Activated naive CD8-positive, alpha-beta T cell treated with anti-CD3 and anti-CD28 coated beads, Interleukin-2, amount 50 U/mL, for 24 hours (primary cell): ENCODE results near the gene BANF1.
"Not testable (repeated sequence)": the region's sequence is repeated elsewhere in the genome, so short reads cannot be mapped to it uniquely, and the experiment has no call there.

Experiments
- ATAC-seq: fragments of 150-1000 bp; cut with Tn5 transposase; one replicate; pipeline ENCODE4 v1.10.0; 2021
- DNase-seq: peaks from one replicate; pipeline ENCODE4 v3.0.0; 2021
- H3K27ac Mint-ChIP-seq: one replicate; pipeline ENCODE4 v1.8.0; 2021; ENCODE audit warnings: mild to moderate bottlenecking, mixed read lengths
- H3K27me3 Mint-ChIP-seq: one replicate; pipeline ENCODE4 v1.8.0; 2021; ENCODE audit warnings: mixed read lengths
- H3K36me3 Mint-ChIP-seq: one replicate; pipeline ENCODE4 v1.8.0; 2021; ENCODE audit warnings: low read depth, mixed read lengths
- H3K4me1 Mint-ChIP-seq: one replicate; pipeline ENCODE4 v1.8.0; 2021; ENCODE audit warnings: mixed read lengths
- H3K4me3 Mint-ChIP-seq: one replicate; pipeline ENCODE4 v1.8.0; 2021; ENCODE audit warnings: mild to moderate bottlenecking, moderate library complexity, mixed read lengths
- H3K9me3 Mint-ChIP-seq: one replicate; pipeline ENCODE4 v1.8.0; 2021; ENCODE audit warnings: mixed read lengths

The BANF1 gene

GRCh38 chr11:65988791-65989592 is 13.3 kb upstream of the BANF1 start:
- no peak overlapping the region for H3K4me3 Mint-ChIP-seq
- peaks cover 6% of the 10 kb centered on the region for H3K4me1 Mint-ChIP-seq
- peak; percentile 88 for DNase-seq
- peaks cover 7% of the 10 kb centered on the region for H3K36me3 Mint-ChIP-seq
- H3K9me3 Mint-ChIP-seq = no peaks in the 10 kb centered on the region
- H3K27ac Mint-ChIP-seq = peak overlapping the region; percentile 78
- ATAC-seq = peak; percentile 100
- H3K27me3 Mint-ChIP-seq = no peaks in the 10 kb centered on the region

DNA sequence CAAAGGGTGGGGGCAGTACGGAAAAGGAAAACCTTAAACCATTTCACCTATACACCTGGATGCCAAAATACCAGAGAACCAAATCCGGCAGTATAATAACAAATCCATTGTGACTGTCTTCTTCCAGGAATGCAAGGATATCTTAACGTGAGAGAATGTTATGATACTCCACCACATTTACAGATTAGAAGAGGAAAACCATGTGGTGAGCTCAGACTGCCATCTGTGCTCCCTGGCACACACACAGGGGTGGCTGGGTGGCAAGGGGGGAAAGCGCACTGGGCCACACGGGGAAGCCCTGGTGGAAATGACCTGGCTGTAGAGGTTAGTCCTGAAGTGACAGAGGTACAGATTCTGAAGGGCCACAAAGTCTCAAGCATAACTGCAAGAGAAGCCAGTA is 10.2 kb upstream of the BANF1 start:
- Mint-ChIP-seq H3K4me1 (peaks cover 6% of the 10 kb centered on the region), H3K36me3 (peaks cover 10% of the 10 kb centered on the region), H3K27ac (no peak overlapping the region), H3K27me3 (no peaks in the 10 kb centered on the region), H3K4me3 (no peak overlapping the region), H3K9me3 (no peaks in the 10 kb centered on the region)
- ATAC-seq (no peak), DNase-seq (no peak)

- H3K4me3 Mint-ChIP-seq = no peak overlapping the region
- peak overlapping the region; percentile 37 for H3K27ac Mint-ChIP-seq
Measured at GRCh38 chr11:65997286-65997685, 5.0 kb upstream of the BANF1 start.

GRCh38 chr11:66002648-66003225 is 434 bp downstream of the BANF1 start:
- Mint-ChIP-seq H3K9me3 (no peaks in the 10 kb centered on the region), H3K4me1 (peaks cover 49% of the 10 kb centered on the region), H3K27me3 (no peaks in the 10 kb centered on the region), H3K27ac (peak overlapping the region; percentile 98), H3K36me3 (peaks cover 45% of the 10 kb centered on the region), H3K4me3 (peak overlapping the region; percentile 100)
- DNase-seq (no peak), ATAC-seq (peak; percentile 64)

More at GRCh38 chr11:65997286-65997685, 5.0 kb upstream of the BANF1 start:
- H3K4me1 Mint-ChIP-seq = peaks cover 28% of the 10 kb centered on the region
- DNase-seq = no peak
- H3K9me3 Mint-ChIP-seq = no peaks in the 10 kb centered on the region
- peaks cover 40% of the 10 kb centered on the region for H3K36me3 Mint-ChIP-seq
- ATAC-seq = no peak
- H3K27me3 Mint-ChIP-seq = no peaks in the 10 kb centered on the region

DNA sequence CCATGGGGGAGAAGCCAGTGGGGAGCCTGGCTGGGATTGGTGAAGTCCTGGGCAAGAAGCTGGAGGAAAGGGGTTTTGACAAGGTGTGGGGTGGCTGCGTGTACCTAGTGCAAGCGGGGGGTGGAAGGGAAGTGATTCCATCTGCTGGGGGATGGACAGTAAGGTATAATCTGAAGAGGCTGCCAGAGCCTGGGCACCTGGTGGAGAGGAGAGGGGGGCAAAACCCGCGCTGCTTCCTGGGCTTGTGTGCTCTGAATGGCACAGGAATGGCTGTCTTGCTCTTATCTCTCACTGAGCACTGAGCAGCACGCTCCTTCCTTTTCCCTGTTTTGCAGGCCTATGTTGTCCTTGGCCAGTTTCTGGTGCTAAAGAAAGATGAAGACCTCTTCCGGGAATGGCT is 988 bp downstream of the BANF1 start:
- H3K4me1 Mint-ChIP-seq = peaks cover 49% of the 10 kb centered on the region
- peak overlapping the region; percentile 89 for H3K27ac Mint-ChIP-seq
- peak overlapping the region; percentile 100 for H3K4me3 Mint-ChIP-seq
- H3K36me3 Mint-ChIP-seq = peaks cover 41% of the 10 kb centered on the region
- ATAC-seq (no peak), DNase-seq (no peak)
- H3K27me3 Mint-ChIP-seq = no peaks in the 10 kb centered on the region
- H3K9me3 Mint-ChIP-seq = no peaks in the 10 kb centered on the region

DNA sequence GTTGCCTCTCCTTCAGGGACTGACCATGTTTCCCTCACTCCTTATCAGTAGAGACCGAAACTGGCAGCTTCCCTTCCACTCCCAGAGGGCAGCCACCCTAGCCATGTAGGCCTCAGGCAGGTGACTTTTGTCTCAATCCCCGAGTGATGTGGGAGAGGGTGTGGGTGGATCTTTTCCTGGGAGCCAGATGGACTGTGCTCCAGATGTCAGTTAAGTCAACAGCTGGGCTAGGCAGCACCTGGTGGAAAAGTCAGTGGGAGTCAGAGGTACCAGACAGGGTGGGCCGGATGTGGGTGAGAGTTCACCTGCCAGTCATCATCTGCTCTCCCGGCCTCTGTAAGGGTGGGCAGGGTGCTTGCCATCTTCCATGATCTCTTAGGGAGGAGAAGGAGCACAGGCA is 1.9 kb downstream of the BANF1 start:
- Mint-ChIP-seq H3K27me3 (no peaks in the 10 kb centered on the region), H3K9me3 (no peaks in the 10 kb centered on the region), H3K36me3 (peaks cover 33% of the 10 kb centered on the region), H3K4me3 (peak overlapping the region; percentile 100), H3K27ac (peak overlapping the region; percentile 58), H3K4me1 (peaks cover 47% of the 10 kb centered on the region)
- no peak for DNase-seq
- no peak for ATAC-seq

DNA sequence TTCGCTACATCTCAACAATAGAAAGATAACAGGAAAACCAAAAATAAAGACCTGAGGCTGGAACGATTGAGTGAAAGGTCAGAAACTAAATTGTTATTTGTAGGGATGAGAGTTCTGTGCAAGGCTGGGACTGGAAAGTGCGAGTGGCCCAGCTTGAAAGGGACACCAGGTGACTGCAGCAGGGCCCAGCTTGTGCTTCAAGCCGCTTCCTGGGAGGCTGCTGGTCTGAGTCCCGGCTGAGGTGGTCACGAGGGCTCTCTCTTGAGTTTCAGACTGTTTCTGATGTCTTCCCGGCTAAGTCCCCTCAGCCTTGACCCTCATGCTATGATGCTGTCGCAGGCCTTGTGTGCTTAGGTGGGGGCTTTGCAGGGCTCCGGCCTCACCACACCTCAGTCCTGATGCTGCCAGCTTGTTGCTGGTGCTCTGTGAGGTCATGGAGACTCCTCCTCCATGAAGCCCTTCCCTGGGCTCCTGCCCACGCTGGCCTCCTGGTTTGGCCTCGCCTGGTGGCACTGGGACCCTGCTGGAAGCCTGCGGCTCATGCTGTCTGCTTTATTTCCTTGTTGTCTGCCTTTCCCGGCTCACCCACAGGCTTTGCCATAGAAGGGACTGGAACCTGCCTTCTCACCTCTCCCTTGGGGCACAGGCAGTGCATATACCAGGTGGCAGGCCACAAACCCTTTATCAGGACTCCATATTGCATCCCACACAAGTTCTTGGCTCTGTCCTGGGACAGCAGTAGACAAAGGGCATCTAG is 4.0 kb downstream of the BANF1 start:
- ATAC-seq (no peak), DNase-seq (no peak)
- Mint-ChIP-seq H3K4me1 (peaks cover 31% of the 10 kb centered on the region), H3K36me3 (peaks cover 16% of the 10 kb centered on the region), H3K4me3 (no peak overlapping the region), H3K27me3 (peaks cover 4% of the 10 kb centered on the region), H3K9me3 (no peaks in the 10 kb centered on the region), H3K27ac (peak overlapping the region; percentile 24)

GRCh38 chr11:66006891-66007176 is 4.5 kb downstream of the BANF1 start:
- peaks cover 4% of the 10 kb centered on the region for H3K27me3 Mint-ChIP-seq
- H3K4me3 Mint-ChIP-seq = no peak overlapping the region
- H3K27ac Mint-ChIP-seq = no peak overlapping the region
- DNase-seq (no peak), ATAC-seq (no peak)
- H3K9me3 Mint-ChIP-seq = no peaks in the 10 kb centered on the region
- peaks cover 15% of the 10 kb centered on the region for H3K36me3 Mint-ChIP-seq
- peaks cover 28% of the 10 kb centered on the region for H3K4me1 Mint-ChIP-seq

GRCh38 chr11:66007201-66007634 is 4.9 kb downstream of the BANF1 start:
- Mint-ChIP-seq H3K27me3 (peaks cover 4% of the 10 kb centered on the region), H3K9me3 (no peaks in the 10 kb centered on the region), H3K4me1 (peaks cover 24% of the 10 kb centered on the region), H3K27ac (no peak overlapping the region), H3K36me3 (peaks cover 13% of the 10 kb centered on the region), H3K4me3 (no peak overlapping the region)
- ATAC-seq (no peak), DNase-seq (no peak)

GRCh38 chr11:66008095-66008467 is 5.8 kb downstream of the BANF1 start:
- H3K9me3 Mint-ChIP-seq = no peaks in the 10 kb centered on the region
- H3K27ac Mint-ChIP-seq = no peak overlapping the region
- peaks cover 9% of the 10 kb centered on the region for H3K27me3 Mint-ChIP-seq
- H3K4me3 Mint-ChIP-seq = no peak overlapping the region
- no peak for ATAC-seq
- no peak for DNase-seq
- peaks cover 13% of the 10 kb centered on the region for H3K36me3 Mint-ChIP-seq
- H3K4me1 Mint-ChIP-seq = peaks cover 18% of the 10 kb centered on the region

GRCh38 chr11:66008468-66009101 is 6.3 kb downstream of the BANF1 start:
- H3K27ac Mint-ChIP-seq = no peak overlapping the region
- H3K27me3 Mint-ChIP-seq = peaks cover 10% of the 10 kb centered on the region
- H3K9me3 Mint-ChIP-seq = no peaks in the 10 kb centered on the region
- H3K4me3 Mint-ChIP-seq = no peak overlapping the region
- peaks cover 10% of the 10 kb centered on the region for H3K36me3 Mint-ChIP-seq
- no peak for DNase-seq
- peaks cover 13% of the 10 kb centered on the region for H3K4me1 Mint-ChIP-seq
- no peak for ATAC-seq

GRCh38 chr11:66010036-66010435 is 7.7 kb downstream of the BANF1 start:
- not testable (repeated sequence) for H3K27ac Mint-ChIP-seq, H3K9me3 Mint-ChIP-seq, ATAC-seq, H3K36me3 Mint-ChIP-seq, H3K4me3 Mint-ChIP-seq, DNase-seq, H3K4me1 Mint-ChIP-seq
- peaks cover 12% of the 10 kb centered on the region for H3K27me3 Mint-ChIP-seq

GRCh38 chr11:66011239-66011784 is 9.0 kb downstream of the BANF1 start:
- Mint-ChIP-seq H3K36me3 (no peaks in the 10 kb centered on the region), H3K4me1 (no peaks in the 10 kb centered on the region), H3K27me3 (peaks cover 12% of the 10 kb centered on the region), H3K27ac (no peak overlapping the region), H3K4me3 (no peak overlapping the region), H3K9me3 (no peaks in the 10 kb centered on the region)
- no peak for DNase-seq
- ATAC-seq = no peak

DNA sequence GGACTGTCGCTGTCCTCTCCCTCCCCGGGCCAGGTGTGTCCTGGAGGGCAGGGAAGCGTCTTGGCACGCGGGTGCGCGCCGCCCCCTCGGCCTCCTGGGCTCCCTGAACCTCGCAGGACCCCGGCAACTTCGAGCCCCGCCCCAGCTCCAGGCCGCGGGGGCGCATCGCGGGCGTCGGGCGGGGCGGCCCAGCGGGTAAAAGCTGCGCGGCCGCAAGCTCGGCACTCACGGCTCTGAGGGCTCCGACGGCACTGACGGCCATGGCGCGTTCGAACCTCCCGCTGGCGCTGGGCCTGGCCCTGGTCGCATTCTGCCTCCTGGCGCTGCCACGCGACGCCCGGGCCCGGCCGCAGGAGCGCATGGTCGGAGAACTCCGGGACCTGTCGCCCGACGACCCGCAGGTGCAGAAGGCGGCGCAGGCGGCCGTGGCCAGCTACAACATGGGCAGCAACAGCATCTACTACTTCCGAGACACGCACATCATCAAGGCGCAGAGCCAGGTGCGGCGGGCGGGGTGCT is 9.5 kb downstream of the BANF1 start, which contains the start of gene CST6:
Gene CST6, plus strand, starts transcription at position 224 of the 519 bp plus-strand sequence. Its CDS starts 37 bp downstream, at position 261.
- DNase-seq (no peak), ATAC-seq (no peak)
- no peak within 1 kb of the TSS for H3K4me3 Mint-ChIP-seq
- no peaks in the 10 kb centered on the region for H3K36me3 Mint-ChIP-seq
- H3K27ac Mint-ChIP-seq = no peak within 1 kb of the TSS
- H3K27me3 Mint-ChIP-seq = peaks cover 12% of the 10 kb centered on the region
- H3K4me1 Mint-ChIP-seq = no peaks in the 10 kb centered on the region
- H3K9me3 Mint-ChIP-seq = no peaks in the 10 kb centered on the region
